ENCODE measurements around the gene HAL. TPM values are rescaled to one million over a fixed set of nuclear protein-coding genes. Genes with fewer than 3 reads are reported as not detected.
"Not testable (repeated sequence)": the region's sequence is repeated elsewhere in the genome, so short reads cannot be mapped to it uniquely, and the experiment has no call there.

Gene HAL
- total RNA-seq, 3 donors from 2014 or later (not counting 1 experiment from before 2014, with no cell fraction given) = 1.2 to 10.8 (median 1.6) TPM

GRCh38 chr12:95974358-95974757, 21.8 kb downstream of the HAL start:
- Mint-ChIP-seq H3K4me1 (no peaks in the 10 kb centered on the region), H3K36me3 (no peaks in the 10 kb centered on the region), H3K27me3 (ENCODE audit: low read depth in 2 of 2) (no peaks in the 10 kb centered on the region), H3K4me3 (no peak overlapping the region), H3K27ac (no peak overlapping the region), H3K9me3 (no peaks in the 10 kb centered on the region)
- Histone ChIP-seq H3K27me3 (ENCODE audit: control insufficient read depth, insufficient read depth, low read length) (no peaks in the 10 kb centered on the region), H3K27ac (ENCODE audit: low read length) (no peak overlapping the region), H3K9me3 (ENCODE audit: control insufficient read depth, insufficient read depth, low read length) (no peaks in the 10 kb centered on the region), H3K4me3 (ENCODE audit: low read length) (no peak overlapping the region), H3K4me1 (ENCODE audit: control insufficient read depth, insufficient read depth, low read length) (no peaks in the 10 kb centered on the region), H3K36me3 (ENCODE audit: control insufficient read depth, insufficient read depth, low read length) (no peaks in the 10 kb centered on the region)
- no peak for TF ChIP-seq CTCF (IDR thresholded peaks at IDR 0.05)
- DNase-seq = no peak
- intact Hi-C loops (cut with micrococcal nuclease) = no loop called here
- 94% methylated on average over 2 of the region's 2 CpGs for WGBS (ENCODE audit: insufficient coverage)
- no peak for ATAC-seq

GRCh38 chr12:95972832-95973456, 23.2 kb downstream of the HAL start:
- no peak for ATAC-seq
- intact Hi-C loops (cut with micrococcal nuclease) = no loop called here
- Histone ChIP-seq H3K36me3 (ENCODE audit: control insufficient read depth, insufficient read depth, low read length) (no peaks in the 10 kb centered on the region), H3K27ac (ENCODE audit: low read length) (no peak overlapping the region), H3K4me3 (ENCODE audit: low read length) (no peak overlapping the region), H3K9me3 (ENCODE audit: control insufficient read depth, insufficient read depth, low read length) (no peaks in the 10 kb centered on the region), H3K4me1 (ENCODE audit: control insufficient read depth, insufficient read depth, low read length) (no peaks in the 10 kb centered on the region), H3K27me3 (ENCODE audit: control insufficient read depth, insufficient read depth, low read length) (no peaks in the 10 kb centered on the region)
- H3K36me3 Mint-ChIP-seq = no peaks in the 10 kb centered on the region
- H3K4me3 Mint-ChIP-seq = no peak overlapping the region
- H3K9me3 Mint-ChIP-seq = no peaks in the 10 kb centered on the region
- WGBS (ENCODE audit: insufficient coverage) = 58% methylated on average over 4 of the region's 4 CpGs
- TF ChIP-seq CTCF (IDR thresholded peaks at IDR 0.05) = no peak
- H3K27me3 Mint-ChIP-seq (ENCODE audit: low read depth in 2 of 2) = no peaks in the 10 kb centered on the region
- no peak overlapping the region for H3K27ac Mint-ChIP-seq
- no peaks in the 10 kb centered on the region for H3K4me1 Mint-ChIP-seq
- DNase-seq = no peak

GRCh38 chr12:95970905-95971304, 25.2 kb downstream of the HAL start:
- Histone ChIP-seq H3K4me3 (ENCODE audit: low read length) (no peak overlapping the region), H3K27me3 (ENCODE audit: control insufficient read depth, insufficient read depth, low read length) (no peaks in the 10 kb centered on the region), H3K27ac (ENCODE audit: low read length) (no peak overlapping the region), H3K4me1 (ENCODE audit: control insufficient read depth, insufficient read depth, low read length) (no peaks in the 10 kb centered on the region), H3K36me3 (ENCODE audit: control insufficient read depth, insufficient read depth, low read length) (no peaks in the 10 kb centered on the region), H3K9me3 (ENCODE audit: control insufficient read depth, insufficient read depth, low read length) (no peaks in the 10 kb centered on the region)
- H3K27ac Mint-ChIP-seq = no peak overlapping the region
- DNase-seq = no peak
- 93% methylated on average over 6 of the region's 7 CpGs for WGBS (ENCODE audit: insufficient coverage)
- no peaks in the 10 kb centered on the region for H3K4me1 Mint-ChIP-seq
- no peak overlapping the region for H3K4me3 Mint-ChIP-seq
- TF ChIP-seq CTCF (IDR thresholded peaks at IDR 0.05) = no peak
- no peaks in the 10 kb centered on the region for H3K27me3 Mint-ChIP-seq (ENCODE audit: low read depth in 2 of 2)
- intact Hi-C loops (cut with micrococcal nuclease) = no loop called here
- H3K36me3 Mint-ChIP-seq = no peaks in the 10 kb centered on the region
- no peaks in the 10 kb centered on the region for H3K9me3 Mint-ChIP-seq
- no peak for ATAC-seq

- H3K27me3 Mint-ChIP-seq (ENCODE audit: low read depth in 2 of 2); DNase-seq; H3K4me3 ChIP-seq (ENCODE audit: low read length); H3K27ac ChIP-seq (ENCODE audit: low read length); ATAC-seq; H3K9me3 ChIP-seq (ENCODE audit: control insufficient read depth, insufficient read depth, low read length); H3K27me3 ChIP-seq (ENCODE audit: control insufficient read depth, insufficient read depth, low read length); intact Hi-C loops (cut with micrococcal nuclease); H3K4me1 Mint-ChIP-seq; H3K36me3 ChIP-seq (ENCODE audit: control insufficient read depth, insufficient read depth, low read length); H3K9me3 Mint-ChIP-seq; H3K4me3 Mint-ChIP-seq; H3K4me1 ChIP-seq (ENCODE audit: control insufficient read depth, insufficient read depth, low read length); H3K36me3 Mint-ChIP-seq; H3K27ac Mint-ChIP-seq: not testable (repeated sequence)
- 96% methylated on average over 13 of the region's 28 CpGs for WGBS (ENCODE audit: insufficient coverage)
Measured at GRCh38 chr12:95969116-95969515, 27.0 kb downstream of the HAL start.
